Endothelial cell (in vitro differentiated cells): ENCODE results near the gene HIGD2B. TPM values are rescaled to one million over a fixed set of nuclear protein-coding genes. Genes with fewer than 3 reads are reported as not detected.
"Not testable (repeated sequence)": the region's sequence is repeated elsewhere in the genome, so short reads cannot be mapped to it uniquely, and the experiment has no call there.

Experiments
- DNase-seq: peaks from one replicate; pipeline ENCODE4 v3.0.0; 2021; ENCODE audit warnings: low spot score
- H3K27ac Mint-ChIP-seq: one replicate; pipeline ENCODE4 v1.8.0; 2021; ENCODE audit warnings: mixed read lengths, inconsistent platforms; ENCODE audit not compliant: unreplicated experiment
- H3K27me3 Mint-ChIP-seq: one replicate; pipeline ENCODE4 v1.8.0; 2021; ENCODE audit warnings: mild to moderate bottlenecking, moderate library complexity, mixed read lengths, inconsistent platforms; ENCODE audit not compliant: unreplicated experiment
- H3K36me3 Mint-ChIP-seq: one replicate; pipeline ENCODE4 v1.8.0; 2021; ENCODE audit warnings: mild to moderate bottlenecking, low read depth, mixed read lengths, inconsistent platforms; ENCODE audit not compliant: unreplicated experiment
- H3K4me1 Mint-ChIP-seq: one replicate; pipeline ENCODE4 v1.8.0; 2021; ENCODE audit warnings: mild to moderate bottlenecking, mixed read lengths, inconsistent platforms; ENCODE audit not compliant: unreplicated experiment
- H3K4me3 Mint-ChIP-seq: one replicate; pipeline ENCODE4 v1.8.0; 2021; ENCODE audit warnings: mild to moderate bottlenecking, mixed read lengths, inconsistent platforms; ENCODE audit not compliant: unreplicated experiment
- H3K9me3 Mint-ChIP-seq: one replicate; pipeline ENCODE4 v1.8.0; 2021; ENCODE audit warnings: mixed read lengths, inconsistent platforms; ENCODE audit not compliant: unreplicated experiment
- total RNA-seq: library from RNA; stranded (reverse); fragmentation: NEBNext Ultra II Directional; extraction: Animal tissue kit (Norgen Biotek cat#: 25700); gene quantifications from one replicate; pipeline ENCODE4 v1.2.1, GENCODE V29; 2021; ENCODE audit not compliant: unreplicated experiment
- TF ChIP-seq, protein P1 (sequence below): fragments of 200-600 bp; sonication (generic); IDR thresholded peaks from one replicate; pipeline ENCODE4 v1.5.0; 2021; ENCODE audit warnings: antibody characterized with exemption; ENCODE audit not compliant: unreplicated experiment

Gene HIGD2B
- total RNA-seq, 1 donor from 2014 or later, result not detected

DNA sequence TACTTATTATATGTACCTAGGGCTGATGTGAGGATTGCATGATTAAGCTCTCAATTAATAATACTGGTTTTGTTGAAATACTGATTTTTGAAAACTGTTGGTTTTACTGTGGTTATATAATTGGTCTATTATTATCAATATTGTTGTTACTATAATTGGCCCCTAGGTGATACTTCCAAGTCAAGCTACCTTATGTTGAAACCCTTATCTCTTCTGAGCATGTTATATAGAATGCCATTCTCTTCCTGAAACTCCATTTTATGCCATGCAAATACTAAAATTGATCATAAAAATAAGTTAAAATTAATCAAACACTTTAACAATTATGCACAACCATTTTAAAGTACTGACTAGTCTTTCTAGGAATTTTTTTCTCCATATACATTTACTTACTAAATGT, 46.1 kb upstream of the HIGD2B start:
- Mint-ChIP-seq H3K9me3 (no peaks in the 10 kb centered on the region), H3K36me3 (peaks cover 5% of the 10 kb centered on the region), H3K4me3 (no peak overlapping the region), H3K4me1 (peaks cover 2% of the 10 kb centered on the region), H3K27ac (no peak overlapping the region), H3K27me3 (no peaks in the 10 kb centered on the region)
- DNase-seq, result no peak
- TF ChIP-seq, protein P1, sequence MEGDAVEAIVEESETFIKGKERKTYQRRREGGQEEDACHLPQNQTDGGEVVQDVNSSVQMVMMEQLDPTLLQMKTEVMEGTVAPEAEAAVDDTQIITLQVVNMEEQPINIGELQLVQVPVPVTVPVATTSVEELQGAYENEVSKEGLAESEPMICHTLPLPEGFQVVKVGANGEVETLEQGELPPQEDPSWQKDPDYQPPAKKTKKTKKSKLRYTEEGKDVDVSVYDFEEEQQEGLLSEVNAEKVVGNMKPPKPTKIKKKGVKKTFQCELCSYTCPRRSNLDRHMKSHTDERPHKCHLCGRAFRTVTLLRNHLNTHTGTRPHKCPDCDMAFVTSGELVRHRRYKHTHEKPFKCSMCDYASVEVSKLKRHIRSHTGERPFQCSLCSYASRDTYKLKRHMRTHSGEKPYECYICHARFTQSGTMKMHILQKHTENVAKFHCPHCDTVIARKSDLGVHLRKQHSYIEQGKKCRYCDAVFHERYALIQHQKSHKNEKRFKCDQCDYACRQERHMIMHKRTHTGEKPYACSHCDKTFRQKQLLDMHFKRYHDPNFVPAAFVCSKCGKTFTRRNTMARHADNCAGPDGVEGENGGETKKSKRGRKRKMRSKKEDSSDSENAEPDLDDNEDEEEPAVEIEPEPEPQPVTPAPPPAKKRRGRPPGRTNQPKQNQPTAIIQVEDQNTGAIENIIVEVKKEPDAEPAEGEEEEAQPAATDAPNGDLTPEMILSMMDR, result no peak

DNA sequence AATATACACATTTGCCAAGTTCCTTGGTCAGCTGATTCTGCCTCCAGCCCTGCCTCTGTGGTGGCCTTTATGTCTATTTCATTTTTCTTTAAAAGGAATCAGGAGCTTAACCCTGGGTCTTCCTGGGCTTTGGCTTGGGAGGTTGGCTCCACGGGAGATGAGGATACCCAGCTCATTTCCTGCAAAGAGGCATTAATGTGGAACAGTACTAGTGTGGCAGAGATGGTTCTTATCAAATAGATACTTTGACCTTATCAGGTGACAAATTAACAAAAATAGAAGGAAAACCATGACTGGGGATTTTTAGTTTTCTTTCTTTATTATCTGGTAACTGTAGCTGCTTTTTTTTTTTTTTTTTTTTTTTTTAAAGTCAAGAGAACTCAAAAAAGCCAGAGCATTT, 42.8 kb upstream of the HIGD2B start:
- no peak for DNase-seq
- Mint-ChIP-seq H3K4me3 (no peak overlapping the region), H3K36me3 (no peaks in the 10 kb centered on the region), H3K4me1 (peaks cover 2% of the 10 kb centered on the region), H3K9me3 (no peaks in the 10 kb centered on the region), H3K27ac (no peak overlapping the region), H3K27me3 (peaks cover 2% of the 10 kb centered on the region)
- TF ChIP-seq, protein P1, result no peak

DNA sequence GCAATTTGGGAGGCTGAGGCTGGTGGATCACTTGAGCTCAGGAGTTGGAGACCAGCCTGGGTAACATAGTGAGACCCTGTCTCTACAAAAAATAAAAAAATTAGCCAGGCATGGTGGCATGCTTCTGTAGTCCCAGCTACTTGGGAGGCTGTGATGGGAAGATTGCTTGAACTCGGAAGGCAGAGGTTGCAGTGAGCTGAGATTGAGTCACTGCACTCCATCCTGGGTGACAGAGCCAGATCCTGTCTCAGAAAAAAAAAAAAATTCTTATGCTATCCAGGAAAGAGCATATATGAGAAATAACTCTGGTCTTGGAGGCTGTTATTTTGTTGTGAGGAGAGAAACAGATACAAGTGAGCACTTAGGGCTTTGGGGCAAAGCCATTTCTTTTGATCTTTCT, 42.3 kb upstream of the HIGD2B start:
- H3K36me3 Mint-ChIP-seq, result not testable (repeated sequence)

DNA sequence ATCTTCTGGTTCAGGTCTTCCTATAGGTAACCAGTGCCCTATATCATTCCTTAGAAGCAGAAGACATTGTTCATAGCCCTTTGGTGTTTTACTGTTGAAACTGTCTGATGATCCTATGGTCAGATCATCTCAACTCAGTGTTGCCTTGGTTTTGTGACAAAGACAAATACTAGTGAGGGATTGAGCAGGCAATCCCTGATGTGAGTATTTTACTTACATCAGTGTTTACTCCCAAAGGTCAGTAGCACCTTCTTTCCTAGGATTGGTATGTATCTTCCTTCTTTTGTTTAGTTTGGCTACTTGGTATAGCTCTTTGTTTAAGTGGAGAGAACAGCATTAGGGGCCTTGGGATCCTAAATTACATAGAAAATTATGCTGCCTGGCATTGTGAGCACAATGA, 41.2 kb upstream of the HIGD2B start:
- TF ChIP-seq, protein P1, result no peak
- Mint-ChIP-seq H3K9me3 (no peaks in the 10 kb centered on the region), H3K27me3 (peaks cover 2% of the 10 kb centered on the region), H3K27ac (no peak overlapping the region), H3K4me3 (no peak overlapping the region), H3K36me3 (no peaks in the 10 kb centered on the region), H3K4me1 (peaks cover 2% of the 10 kb centered on the region)
- no peak for DNase-seq

More for the DNA sequence above, 42.3 kb upstream of the HIGD2B start:
- H3K27ac Mint-ChIP-seq, H3K27me3 Mint-ChIP-seq, H3K9me3 Mint-ChIP-seq, DNase-seq, H3K4me1 Mint-ChIP-seq, H3K4me3 Mint-ChIP-seq: not testable (repeated sequence)

DNA sequence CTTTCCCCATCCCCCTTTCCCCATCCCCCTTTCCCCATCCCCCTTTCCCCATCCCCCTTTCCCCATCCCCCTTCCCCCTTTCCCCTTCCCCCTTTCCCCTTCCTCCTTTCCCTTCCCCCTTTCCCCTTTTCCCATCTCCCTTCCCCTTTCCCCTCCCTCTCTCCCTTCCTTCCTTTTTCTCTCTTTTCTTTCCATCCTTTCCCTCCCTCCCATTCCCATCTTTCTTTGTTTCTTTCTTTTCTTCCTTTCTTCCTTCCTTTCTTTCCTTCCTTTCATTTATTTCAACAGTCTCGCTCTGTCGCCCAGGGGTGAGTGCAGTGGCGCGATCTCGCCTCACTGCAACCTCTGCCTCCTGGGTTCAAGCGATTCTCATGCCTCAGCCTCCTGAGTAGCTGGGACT, 39.9 kb upstream of the HIGD2B start:
- H3K27ac Mint-ChIP-seq, H3K9me3 Mint-ChIP-seq, H3K27me3 Mint-ChIP-seq, DNase-seq, H3K36me3 Mint-ChIP-seq, H3K4me1 Mint-ChIP-seq, H3K4me3 Mint-ChIP-seq: not testable (repeated sequence)

DNA sequence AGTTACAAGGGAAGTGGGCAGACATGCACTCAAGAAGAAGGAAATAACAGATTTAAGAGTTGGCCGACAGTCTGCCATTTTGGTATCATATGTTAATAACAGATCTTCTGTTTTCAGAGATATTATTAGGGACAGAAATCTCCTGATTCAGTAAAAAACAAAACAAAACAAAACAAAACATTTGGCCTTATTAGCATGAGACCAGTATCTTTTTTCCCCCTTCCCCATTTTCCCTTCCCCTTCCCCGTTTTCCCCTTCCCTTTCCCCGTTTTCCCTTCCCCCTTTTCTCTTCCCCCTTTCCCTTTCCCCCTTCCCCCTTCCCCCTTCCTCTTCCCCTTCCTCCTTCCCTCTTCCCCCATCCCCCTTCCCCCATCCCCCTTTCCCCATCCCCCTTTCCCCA, 39.5 kb upstream of the HIGD2B start:
- Mint-ChIP-seq H3K4me3 (no peak overlapping the region), H3K36me3 (no peaks in the 10 kb centered on the region), H3K27ac (no peak overlapping the region), H3K4me1 (peaks cover 2% of the 10 kb centered on the region), H3K9me3 (no peaks in the 10 kb centered on the region), H3K27me3 (peaks cover 2% of the 10 kb centered on the region)
- TF ChIP-seq, protein P1, result no peak
- no peak for DNase-seq
